GM18861 (cell line): ENCODE data around the gene ICE2.

ENCODE experiments used
- ATAC-seq: cut with Tn5 transposase; IDR thresholded peaks from one replicate; pipeline ENCODE4 v1.9.1; 2021; ENCODE audit not compliant: unreplicated experiment

Gene ICE2

GRCh38 chr15:60391722-60392315, 87.1 kb downstream of the ICE2 start:
- ATAC-seq = no peak

DNA sequence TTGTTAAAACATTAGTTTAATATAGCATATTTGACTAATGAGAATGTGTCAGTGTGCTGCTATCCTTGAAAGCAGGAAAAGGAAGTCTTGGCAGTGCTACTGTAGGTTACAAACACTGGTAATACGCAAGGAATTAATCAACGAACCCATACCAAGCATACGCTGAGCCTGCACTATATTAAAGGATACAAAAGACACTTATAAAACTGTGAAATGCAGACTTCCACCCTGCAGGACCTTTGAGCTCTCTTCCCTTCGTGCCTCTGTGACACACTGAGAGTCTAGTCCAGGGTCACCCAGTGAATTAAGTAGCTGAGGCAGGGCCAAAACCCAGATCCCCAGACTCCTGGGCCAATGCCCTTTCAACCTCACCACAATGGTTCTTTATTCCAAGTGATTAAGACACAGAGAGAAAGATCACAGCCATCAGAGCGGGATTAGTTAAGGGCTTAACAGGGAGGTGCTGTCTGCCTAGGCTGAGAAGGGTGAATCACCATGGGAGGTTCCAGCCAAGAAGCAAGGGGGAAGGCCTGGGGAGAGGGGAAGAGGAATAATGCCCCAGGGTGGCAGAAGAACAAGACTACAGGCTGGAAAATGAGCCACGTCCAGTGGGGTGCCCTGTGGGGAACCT, 88.0 kb downstream of the ICE2 start:
- no peak for ATAC-seq

DNA sequence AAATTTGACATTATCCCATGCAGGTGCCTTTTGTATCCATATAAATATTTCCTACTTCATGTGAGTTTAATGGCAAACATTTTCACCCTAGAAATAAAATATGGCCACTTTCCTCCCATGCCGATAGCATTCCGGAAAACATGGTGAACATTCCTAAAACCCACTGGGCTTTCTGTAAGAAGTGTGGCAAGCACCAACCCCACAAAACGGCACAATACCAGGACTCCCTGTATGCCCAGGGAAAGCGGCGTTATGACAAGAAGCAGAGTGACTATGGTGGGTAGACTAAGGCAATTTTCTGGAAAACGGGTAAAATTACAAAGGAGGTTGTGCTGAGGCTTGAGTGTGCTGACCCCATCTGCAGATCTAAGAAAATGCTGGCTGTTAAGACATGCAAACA, 88.7 kb downstream of the ICE2 start:
- ATAC-seq = no peak

GRCh38 chr15:60389261-60390077, 89.5 kb downstream of the ICE2 start:
- no peak for ATAC-seq

DNA sequence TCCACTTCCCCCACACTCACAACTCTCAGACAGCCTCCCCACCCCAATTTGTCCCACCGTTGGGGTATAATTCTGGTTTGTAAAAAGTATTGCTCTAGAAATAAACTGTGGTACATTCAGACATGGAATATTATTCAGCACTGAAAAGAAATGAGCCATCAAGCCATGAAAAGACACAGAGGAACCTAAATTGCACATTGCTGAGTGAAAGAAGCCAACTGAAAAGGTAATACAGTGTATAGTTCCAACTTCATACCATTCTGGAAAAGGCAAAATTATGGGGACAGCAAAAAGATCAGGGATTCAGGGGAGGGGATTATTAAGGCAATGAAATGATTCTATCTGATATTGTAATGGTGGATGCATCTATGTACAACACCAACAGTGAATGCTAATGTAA, 91.6 kb downstream of the ICE2 start:
- ATAC-seq = no peak

GRCh38 chr15:60386615-60387014, 92.3 kb downstream of the ICE2 start:
- ATAC-seq = no peak

DNA sequence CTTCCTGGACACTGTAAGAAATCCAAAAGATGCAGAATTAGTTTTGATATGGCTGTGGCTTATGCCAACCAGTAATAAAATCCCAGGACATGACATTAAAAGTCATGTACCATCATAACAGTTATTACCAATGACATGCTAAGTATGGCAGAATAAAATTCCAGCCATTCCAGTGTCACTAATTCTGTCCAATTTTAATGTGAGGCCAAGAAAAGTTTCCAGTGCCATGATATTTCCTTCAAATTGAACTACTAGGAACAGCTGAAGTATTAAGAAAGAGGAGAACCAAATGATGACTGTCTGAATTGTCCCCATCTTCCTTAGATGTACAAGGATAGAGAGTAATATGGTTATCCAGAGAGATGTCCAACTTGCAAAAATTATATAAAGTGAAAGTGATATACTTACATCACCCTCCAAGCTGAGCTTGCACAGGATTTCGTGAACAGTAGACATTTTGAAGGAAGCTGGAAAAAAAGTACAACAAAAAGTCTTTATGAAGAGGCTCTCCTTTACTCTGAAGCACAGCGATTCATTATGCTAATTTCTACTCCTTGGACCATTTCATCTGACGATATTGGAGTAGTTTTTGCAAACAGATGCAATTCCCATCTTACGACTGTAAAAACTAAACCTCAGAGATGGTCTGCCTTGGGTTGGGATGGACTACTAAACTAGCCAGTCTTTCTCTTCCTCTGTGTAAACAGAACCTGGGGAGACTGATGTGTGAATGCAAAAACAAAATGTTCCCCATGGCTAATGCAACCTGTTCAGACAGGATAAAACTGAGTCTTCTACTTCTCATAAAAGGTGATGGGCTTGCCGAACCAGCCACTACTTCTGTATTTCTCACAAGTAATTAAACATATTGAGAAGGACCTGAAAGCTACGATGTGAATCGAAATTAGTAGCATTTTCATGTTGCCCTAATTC, 93.1 kb downstream of the ICE2 start:
- ATAC-seq = no peak

- ATAC-seq = no peak
Observed at GRCh38 chr15:60384526-60385126, 94.3 kb downstream of the ICE2 start.

DNA sequence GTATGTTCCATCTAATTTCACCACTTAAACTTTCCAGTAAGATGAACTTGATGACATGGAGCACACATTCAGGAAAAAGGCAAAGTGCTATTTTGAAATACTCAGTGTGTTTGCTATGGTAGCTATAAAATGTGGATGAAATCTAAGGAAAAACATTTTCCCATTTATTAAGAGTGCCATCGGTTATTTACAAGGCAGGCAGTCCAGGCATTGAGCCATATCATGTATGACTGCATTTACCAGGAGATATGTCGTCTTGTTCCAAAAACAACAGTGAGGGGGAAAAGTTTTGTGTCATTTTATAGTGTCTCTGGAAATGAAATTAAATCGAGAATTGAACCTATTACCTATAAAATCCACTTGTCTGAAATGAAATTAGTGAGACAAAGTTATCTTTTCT, 94.9 kb downstream of the ICE2 start:
- ATAC-seq = no peak

GRCh38 chr15:60382773-60383674, 95.9 kb downstream of the ICE2 start:
- ATAC-seq = no peak

GRCh38 chr15:60381148-60381788, 97.7 kb downstream of the ICE2 start:
- ATAC-seq = no peak

- no peak for ATAC-seq
Observed at GRCh38 chr15:60379525-60380274, 99.2 kb downstream of the ICE2 start.

DNA sequence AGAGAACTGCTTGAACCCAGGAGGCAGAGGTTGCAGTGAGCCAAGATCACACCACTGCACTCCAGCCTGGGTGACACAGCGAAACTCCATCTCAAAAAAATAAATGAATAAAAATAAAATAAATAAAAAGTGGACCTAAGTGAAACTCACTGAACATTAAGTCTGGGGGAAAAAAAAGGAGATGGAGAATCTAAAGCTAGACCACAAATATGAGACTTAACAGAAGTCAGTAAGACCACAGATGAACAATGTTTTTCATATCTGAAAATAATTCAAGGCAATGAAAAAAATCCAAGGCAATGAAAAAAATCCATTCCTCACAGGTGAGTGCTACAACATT, 99.8 kb downstream of the ICE2 start:
- ATAC-seq = no peak

DNA sequence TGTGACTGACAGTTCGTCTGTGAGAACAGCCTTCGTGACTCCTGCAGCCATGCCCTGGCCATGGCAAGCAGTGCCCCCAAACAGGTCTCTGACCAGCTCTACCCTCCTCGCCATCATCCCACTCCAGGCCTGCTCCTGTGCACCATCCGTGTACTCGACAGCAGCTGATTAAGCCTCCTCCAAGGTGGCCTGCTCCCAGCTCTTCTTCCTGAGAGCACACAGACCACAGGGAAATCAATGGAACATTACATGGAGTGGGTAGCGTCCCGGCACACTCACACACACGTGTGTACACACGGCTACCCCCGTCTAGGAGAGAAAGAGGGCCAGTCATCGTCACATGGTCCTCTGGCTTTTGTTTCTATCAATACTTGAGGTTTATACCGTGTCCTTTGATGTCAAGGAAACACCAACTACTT, 102.3 kb downstream of the ICE2 start:
- ATAC-seq = no peak

DNA sequence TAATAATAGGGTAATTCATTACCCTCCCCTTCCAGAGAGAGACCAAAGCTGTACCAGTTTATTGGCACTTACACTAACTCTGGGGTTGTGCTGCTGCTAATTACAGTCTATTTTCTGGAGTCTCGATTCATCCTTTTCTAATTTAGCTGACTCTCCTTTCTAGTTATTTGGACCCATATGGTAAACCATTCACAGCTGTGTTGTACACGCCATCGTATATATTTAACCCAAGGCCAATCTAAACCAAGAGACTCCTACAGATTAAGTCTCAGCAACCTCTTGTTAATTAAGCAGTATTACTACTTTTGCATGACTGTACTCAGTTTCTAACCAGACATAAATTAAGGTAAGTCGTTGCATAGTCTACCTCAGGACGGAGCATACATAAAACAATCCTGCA, 103.6 kb downstream of the ICE2 start:
- ATAC-seq = no peak

DNA sequence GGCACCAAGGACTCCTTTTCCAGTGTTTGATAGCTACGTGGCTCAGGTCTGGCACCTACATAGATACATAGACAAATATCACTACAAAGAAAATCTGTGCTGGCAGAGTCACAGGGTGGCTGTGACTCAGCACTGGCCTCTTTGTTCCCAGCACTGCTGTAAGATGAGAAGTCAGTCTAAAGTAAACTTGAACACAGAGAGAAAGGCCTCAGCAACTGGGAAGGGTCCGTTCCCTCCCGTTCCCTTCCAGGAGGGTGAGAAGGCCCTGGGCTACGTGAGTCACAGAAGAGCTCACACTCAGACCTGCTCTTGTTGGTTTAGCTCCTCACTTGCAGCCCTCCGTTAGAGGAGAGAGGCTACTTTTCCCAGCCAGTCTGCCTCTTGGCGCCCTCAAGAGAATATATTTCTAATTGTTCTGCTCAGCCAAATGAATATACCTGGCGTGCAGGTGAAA, 104.3 kb downstream of the ICE2 start:
- ATAC-seq = no peak

DNA sequence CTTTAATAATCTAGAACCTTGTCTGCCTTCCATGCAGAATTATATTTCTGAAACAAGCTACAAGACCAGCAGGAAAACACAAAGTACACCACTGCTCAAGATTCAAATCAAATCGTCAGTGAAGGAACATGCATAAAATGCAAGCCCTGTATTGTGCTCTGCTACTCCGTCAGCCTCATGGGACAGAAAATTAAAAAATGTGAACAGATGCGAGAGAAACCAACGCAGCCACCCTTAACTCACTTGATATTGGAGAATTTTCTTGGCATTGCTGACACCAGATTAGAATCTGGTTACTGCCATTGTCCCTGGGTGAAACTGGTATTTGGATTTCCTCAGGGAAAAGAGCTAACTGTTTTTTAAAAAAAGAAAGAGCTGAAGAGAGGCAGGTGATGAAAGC, 104.7 kb downstream of the ICE2 start:
- ATAC-seq = no peak

- no peak for ATAC-seq
Observed at GRCh38 chr15:60373745-60374144, 105.2 kb downstream of the ICE2 start.

- no peak for ATAC-seq
Observed at GRCh38 chr15:60373327-60373726, 105.6 kb downstream of the ICE2 start.
